KMS-11 (cell line): ENCODE results near the gene CYP2C19.
"Not testable (repeated sequence)": the region's sequence is repeated elsewhere in the genome, so short reads cannot be mapped to it uniquely, and the experiment has no call there.

Experiments
- H2AFZ ChIP-seq: fragments of 200-600 bp; sonication (generic); 2 replicates; pipeline ENCODE4 v1.6.1; 2016; ENCODE audit warnings: antibody characterized with exemption, mixed run types, low read depth
- H3K27ac ChIP-seq: fragments of 200-600 bp; sonication (generic); 2 replicates; pipeline ENCODE4 v1.6.1; 2016; ENCODE audit warnings: mild to moderate bottlenecking, mixed run types
- H3K27me3 ChIP-seq: fragments of 200-600 bp; sonication (generic); 2 replicates; pipeline ENCODE4 v1.6.1; 2017; ENCODE audit warnings: mild to moderate bottlenecking, low read depth, mixed run types, moderate library complexity; ENCODE audit not compliant: insufficient read depth
- H3K36me3 ChIP-seq: fragments of 200-600 bp; sonication (generic); 2 replicates; pipeline ENCODE4 v1.6.1; 2017; ENCODE audit warnings: mild to moderate bottlenecking, mixed run types; ENCODE audit not compliant: insufficient read depth
- H3K4me1 ChIP-seq: fragments of 200-600 bp; sonication (generic); 2 replicates; pipeline ENCODE4 v1.6.1; 2016; ENCODE audit warnings: mild to moderate bottlenecking, low read depth, mixed run types; ENCODE audit not compliant: poor library complexity, severe bottlenecking
- H3K4me2 ChIP-seq: fragments of 200-600 bp; sonication (generic); 2 replicates; pipeline ENCODE4 v1.7.0; 2016; ENCODE audit warnings: mild to moderate bottlenecking, mixed run types
- H3K4me3 ChIP-seq: fragments of 200-600 bp; sonication (generic); IDR thresholded peaks from 2 replicates; pipeline ENCODE4 v1.6.1; 2017; ENCODE audit warnings: low read depth, low read length, mixed read lengths; ENCODE audit not compliant: insufficient read depth
- H3K79me2 ChIP-seq: fragments of 200-600 bp; sonication (generic); 2 replicates; pipeline ENCODE4 v1.6.1; 2016; ENCODE audit warnings: low read depth, mixed run types; ENCODE audit not compliant: insufficient read depth
- H3K9ac ChIP-seq: fragments of 200-600 bp; sonication (generic); 2 replicates; pipeline ENCODE4 v1.6.1; 2016; ENCODE audit warnings: mild to moderate bottlenecking, mixed run types
- H4K20me1 ChIP-seq: fragments of 200-600 bp; sonication (generic); 2 replicates; pipeline ENCODE4 v1.6.1; 2016; ENCODE audit warnings: mild to moderate bottlenecking, mixed run types; ENCODE audit not compliant: insufficient read depth
- CTCF ChIP-seq: fragments of 200-600 bp; sonication (generic); conservative IDR thresholded peaks from 2 replicates; pipeline ENCODE4 v1.6.1; 2017; ENCODE audit warnings: low read depth, mild to moderate bottlenecking, antibody characterized with exemption, low read length, moderate library complexity, mixed read lengths

CYP2C19 gene

GRCh38 chr10:94803307-94803706, 40.8 kb downstream of the CYP2C19 start:
- no peak overlapping the region for H2AFZ ChIP-seq
- H3K36me3 ChIP-seq: no peaks in the 10 kb centered on the region
- H3K4me1 ChIP-seq: no peaks in the 10 kb centered on the region
- H3K4me2 ChIP-seq: no peak overlapping the region
- no peak overlapping the region for H3K27ac ChIP-seq
- no peak for TF ChIP-seq CTCF
- no peaks in the 10 kb centered on the region for H3K27me3 ChIP-seq
- no peaks in the 10 kb centered on the region for H3K79me2 ChIP-seq
- no peak overlapping the region for H3K9ac ChIP-seq
- no peaks in the 10 kb centered on the region for H4K20me1 ChIP-seq
- H3K4me3 ChIP-seq: no peak overlapping the region

- not testable (repeated sequence) for H3K27ac ChIP-seq, H3K36me3 ChIP-seq, H3K27me3 ChIP-seq, H3K79me2 ChIP-seq, H3K4me3 ChIP-seq, H3K4me1 ChIP-seq, H3K4me2 ChIP-seq, H2AFZ ChIP-seq, H3K9ac ChIP-seq, H4K20me1 ChIP-seq
Measured at GRCh38 chr10:94830025-94830424, 67.5 kb downstream of the CYP2C19 start.

GRCh38 chr10:94846204-94846603, 83.7 kb downstream of the CYP2C19 start:
- H3K9ac ChIP-seq: no peak overlapping the region
- no peak overlapping the region for H3K4me3 ChIP-seq
- H3K36me3 ChIP-seq: no peaks in the 10 kb centered on the region
- H2AFZ ChIP-seq: no peak overlapping the region
- no peaks in the 10 kb centered on the region for H3K27me3 ChIP-seq
- H3K27ac ChIP-seq: no peak overlapping the region
- no peaks in the 10 kb centered on the region for H4K20me1 ChIP-seq
- H3K4me2 ChIP-seq: no peak overlapping the region
- no peaks in the 10 kb centered on the region for H3K79me2 ChIP-seq
- no peaks in the 10 kb centered on the region for H3K4me1 ChIP-seq
- TF ChIP-seq CTCF: no peak

GRCh38 chr10:94850766-94851165, 88.3 kb downstream of the CYP2C19 start:
- Histone ChIP-seq H3K4me1 (no peaks in the 10 kb centered on the region), H3K36me3 (no peaks in the 10 kb centered on the region), H3K4me2 (no peak overlapping the region), H2AFZ (no peak overlapping the region), H3K9ac (no peak overlapping the region), H3K27ac (no peak overlapping the region), H3K27me3 (no peaks in the 10 kb centered on the region), H3K79me2 (no peaks in the 10 kb centered on the region), H3K4me3 (no peak overlapping the region), H4K20me1 (no peaks in the 10 kb centered on the region)
- TF ChIP-seq CTCF: no peak

- Histone ChIP-seq H3K4me3 (no peak overlapping the region), H3K79me2 (no peaks in the 10 kb centered on the region), H3K9ac (no peak overlapping the region), H3K4me2 (no peak overlapping the region), H4K20me1 (no peaks in the 10 kb centered on the region), H2AFZ (no peak overlapping the region), H3K36me3 (no peaks in the 10 kb centered on the region), H3K27me3 (no peaks in the 10 kb centered on the region), H3K4me1 (no peaks in the 10 kb centered on the region), H3K27ac (no peak overlapping the region)
- TF ChIP-seq CTCF: no peak
Measured at GRCh38 chr10:94851263-94851662, 88.8 kb downstream of the CYP2C19 start.
